Limb (tissue), 2 donors: Measurements from ENCODE around the gene SF3A2.
"Not testable (repeated sequence)": the region's sequence is repeated elsewhere in the genome, so short reads cannot be mapped to it uniquely, and the experiment has no call there.

Source experiments
- DNase-seq, 2 donors: peaks; one replicate each; pipeline ENCODE4 v3.0.0-alpha.2; 2016; ENCODE audit errors: extremely low spot score in 2 of 2

SF3A2 gene

GRCh38 chr19:2236314-2237050, at the start of gene SF3A2, which contains the start of gene PLEKHJ1:
TSS of gene SF3A2 (plus strand) at chr19:2236824. CDS start at chr19:2243419, 6,595 bp downstream.
TSS of gene PLEKHJ1 (minus strand) at chr19:2236329. CDS start at chr19:2236248, 81 bp downstream.
- peak; percentile 99 to 100 for DNase-seq

GRCh38 chr19:2187159-2187558, 49.5 kb upstream of the SF3A2 start:
- DNase-seq = no peak

GRCh38 chr19:2188708-2189385, 47.8 kb upstream of the SF3A2 start:
- DNase-seq = no peak

GRCh38 chr19:2189880-2190279, 46.7 kb upstream of the SF3A2 start:
- DNase-seq = no peak

- DNase-seq = no peak
Measured at GRCh38 chr19:2190848-2191455, 45.7 kb upstream of the SF3A2 start.

GRCh38 chr19:2191456-2192310, 44.9 kb upstream of the SF3A2 start:
- DNase-seq = no peak

- DNase-seq = no peak
Measured at GRCh38 chr19:2192862-2193261, 43.8 kb upstream of the SF3A2 start.

GRCh38 chr19:2193807-2194206, 42.8 kb upstream of the SF3A2 start:
- no peak for DNase-seq

- DNase-seq = no peak
Measured at GRCh38 chr19:2194513-2195078, 42.0 kb upstream of the SF3A2 start.

GRCh38 chr19:2195361-2195760, 41.3 kb upstream of the SF3A2 start:
- DNase-seq = no peak

- no peak for DNase-seq
Measured at GRCh38 chr19:2195914-2196313, 40.7 kb upstream of the SF3A2 start.

- no peak for DNase-seq
Measured at GRCh38 chr19:2197270-2197669, 39.4 kb upstream of the SF3A2 start.

GRCh38 chr19:2198317-2198716, 38.3 kb upstream of the SF3A2 start:
- no peak for DNase-seq

GRCh38 chr19:2199215-2199614, 37.4 kb upstream of the SF3A2 start:
- DNase-seq = no peak

- DNase-seq = no peak
Measured at GRCh38 chr19:2199861-2200623, 36.6 kb upstream of the SF3A2 start.

GRCh38 chr19:2200624-2201294, 35.9 kb upstream of the SF3A2 start:
- not testable (repeated sequence) for DNase-seq

- DNase-seq = no peak
Measured at GRCh38 chr19:2201473-2202148, 35.0 kb upstream of the SF3A2 start.

GRCh38 chr19:2202366-2202765, 34.3 kb upstream of the SF3A2 start:
- DNase-seq = no peak

- DNase-seq = no peak
Measured at GRCh38 chr19:2207008-2207407, 29.6 kb upstream of the SF3A2 start.
